GM19238 (cell line): ENCODE measurements around the gene RPL37A.

Source experiments
- DNase-seq: peaks from one replicate; pipeline ENCODE4 v3.0.0; 2011; ENCODE audit warnings: low spot score; ENCODE audit not compliant: insufficient read length

The RPL37A gene

GRCh38 chr2:216498379-216499352 lies at the start of gene RPL37A:
RPL37A (plus strand) TSS chr2:216498844; CDS start chr2:216498875, 31 bp downstream.
- DNase-seq, result peak; percentile 82

DNA sequence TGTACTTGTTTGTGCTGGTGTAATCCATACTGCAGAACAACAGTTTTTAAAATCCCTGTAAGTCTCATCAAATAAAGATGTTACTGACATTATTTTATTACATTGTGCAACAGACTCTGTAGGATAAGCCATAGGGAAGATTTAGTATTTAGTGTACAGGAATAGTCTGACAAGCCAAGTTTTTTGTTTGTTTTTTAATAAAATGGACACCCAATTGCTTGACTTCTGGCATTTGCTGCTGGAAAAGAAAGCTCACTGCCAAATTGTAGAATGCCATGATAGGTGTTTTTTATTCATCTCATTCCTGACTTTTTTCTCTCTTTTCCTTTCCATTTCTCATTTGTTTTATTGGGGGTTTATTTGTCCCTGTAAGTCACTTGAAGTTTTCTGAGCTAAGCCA lies 48.3 kb upstream of the RPL37A start:
- DNase-seq, result no peak

DNA sequence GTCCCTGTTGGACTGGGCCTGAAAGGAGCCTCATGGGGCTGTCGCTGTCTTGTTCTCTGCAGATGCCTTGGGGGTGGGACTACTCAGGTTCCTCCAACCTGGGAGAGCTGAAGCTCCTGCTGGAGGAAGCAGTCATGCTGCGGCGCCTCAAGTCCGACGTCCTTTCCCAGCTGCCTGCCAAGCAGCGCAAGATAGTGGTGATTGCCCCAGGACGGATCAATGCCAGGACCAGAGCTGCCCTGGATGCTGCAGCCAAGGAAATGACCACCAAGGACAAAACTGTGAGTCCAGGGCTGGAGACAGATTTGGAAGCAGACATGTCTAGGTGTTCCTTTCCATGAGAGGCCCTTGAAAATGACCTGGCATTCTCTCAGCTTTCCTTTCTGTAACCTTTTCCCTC lies 47.9 kb upstream of the RPL37A start:
- DNase-seq, result no peak

GRCh38 chr2:216453955-216454614 lies 44.6 kb upstream of the RPL37A start:
- DNase-seq, result no peak

DNA sequence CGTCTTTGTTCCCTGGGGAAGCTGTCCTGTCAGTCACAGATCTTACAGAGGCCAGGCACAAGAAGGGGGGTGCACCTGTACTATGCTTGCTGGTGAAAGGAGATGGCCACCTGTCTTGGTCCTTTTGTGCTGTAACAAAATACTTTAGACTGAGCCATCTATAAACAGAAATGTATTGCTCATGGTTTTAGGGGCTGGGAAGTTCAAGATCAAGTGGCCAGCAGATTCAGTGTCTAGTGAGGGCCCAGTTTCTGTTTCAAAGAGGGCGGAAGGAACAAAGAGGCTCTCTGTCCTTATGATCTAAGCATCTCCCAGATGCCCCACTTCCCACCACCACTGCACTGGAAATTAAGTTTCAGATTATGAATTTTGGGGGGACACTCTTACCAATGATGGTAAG lies 35.5 kb upstream of the RPL37A start:
- no peak for DNase-seq

DNA sequence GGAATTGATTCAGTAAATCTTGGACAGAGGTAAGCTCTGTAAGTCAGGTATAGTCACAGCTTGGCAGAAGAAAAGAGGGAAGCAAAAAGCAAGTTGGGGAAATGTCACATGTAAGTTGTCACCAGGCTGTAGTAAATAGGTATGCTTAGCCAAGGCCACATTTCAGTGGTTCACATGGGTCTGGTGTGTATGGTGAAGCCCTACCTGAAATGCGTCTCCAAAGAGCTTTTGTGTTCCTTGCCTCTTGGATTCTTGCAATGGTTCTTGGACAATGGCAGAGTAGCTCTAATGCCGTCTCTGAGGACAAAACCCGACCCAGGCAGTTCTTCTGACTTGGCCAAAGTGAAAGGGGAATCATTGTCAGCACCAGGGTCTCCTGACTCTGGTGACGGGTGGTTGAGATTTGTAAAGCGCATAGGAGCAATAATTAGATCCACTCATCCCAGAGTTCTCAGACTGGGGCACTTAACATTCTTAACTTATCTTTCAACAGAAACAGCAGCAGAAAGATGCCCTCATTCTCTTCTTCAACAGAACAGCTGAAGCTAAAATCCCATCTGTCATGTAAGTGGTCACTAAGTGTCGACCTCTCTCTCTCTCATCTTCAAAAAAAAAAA lies 34.4 kb upstream of the RPL37A start:
- DNase-seq, result no peak

GRCh38 chr2:216465579-216466195 lies 33.0 kb upstream of the RPL37A start:
- no peak for DNase-seq

GRCh38 chr2:216467845-216468244 lies 30.8 kb upstream of the RPL37A start:
- no peak for DNase-seq

DNA sequence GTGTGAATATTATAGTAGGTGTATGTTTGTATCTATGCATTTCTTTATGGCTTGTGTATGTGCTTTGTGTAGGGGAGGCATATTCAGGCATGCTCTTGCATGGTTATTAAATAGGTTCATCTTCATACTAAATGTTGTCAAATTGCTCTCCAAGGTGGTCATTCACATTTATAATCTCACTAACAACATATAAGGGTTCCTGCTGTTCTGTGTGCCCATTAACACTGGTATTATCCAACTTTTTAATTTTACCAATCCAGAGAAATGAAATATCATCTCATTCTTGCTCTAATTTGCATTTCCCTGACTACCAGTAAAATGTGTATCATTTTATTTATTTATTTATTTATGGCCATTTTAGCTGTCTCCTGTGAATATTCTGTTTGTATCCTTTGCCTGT lies 29.0 kb upstream of the RPL37A start:
- DNase-seq, result no peak

- no peak for DNase-seq
These were observed 25.5 kb upstream of the RPL37A start for GRCh38 chr2:216473187-216473586.

DNA sequence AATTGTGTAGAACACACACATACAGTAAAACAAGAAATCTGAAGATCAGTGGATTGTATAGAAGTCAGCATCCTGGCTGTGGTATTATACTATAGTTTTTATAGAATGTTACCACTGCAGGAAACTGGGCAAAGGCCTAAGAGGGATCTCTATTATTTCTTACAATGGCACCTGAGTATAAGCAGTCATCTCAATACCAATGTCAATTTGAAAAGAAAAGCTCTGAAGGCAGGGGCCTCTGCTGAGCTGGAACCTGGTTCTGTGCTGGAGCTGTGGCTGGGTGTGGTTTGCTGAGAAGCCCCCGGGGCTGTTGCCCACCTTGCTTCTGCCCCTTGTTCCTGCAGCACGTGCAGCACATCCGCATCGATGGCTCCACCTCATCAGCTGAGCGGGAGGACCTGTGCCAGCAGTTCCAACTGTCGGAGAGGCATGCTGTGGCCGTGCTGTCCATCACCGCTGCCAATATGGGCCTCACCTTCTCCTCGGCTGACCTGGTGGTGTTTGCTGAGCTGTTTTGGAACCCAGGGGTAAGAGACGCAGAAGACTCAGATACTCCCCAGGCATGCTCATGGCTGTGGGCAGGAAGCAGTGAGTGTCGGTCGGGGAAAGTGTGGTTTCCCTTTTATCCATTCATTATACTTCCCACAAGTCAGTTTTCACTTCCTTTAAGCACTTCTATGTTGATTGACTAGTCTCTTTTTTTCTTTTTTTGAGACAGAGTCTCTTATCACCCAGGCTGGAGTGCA lies 23.5 kb upstream of the RPL37A start:
- peak; percentile 23 for DNase-seq

DNA sequence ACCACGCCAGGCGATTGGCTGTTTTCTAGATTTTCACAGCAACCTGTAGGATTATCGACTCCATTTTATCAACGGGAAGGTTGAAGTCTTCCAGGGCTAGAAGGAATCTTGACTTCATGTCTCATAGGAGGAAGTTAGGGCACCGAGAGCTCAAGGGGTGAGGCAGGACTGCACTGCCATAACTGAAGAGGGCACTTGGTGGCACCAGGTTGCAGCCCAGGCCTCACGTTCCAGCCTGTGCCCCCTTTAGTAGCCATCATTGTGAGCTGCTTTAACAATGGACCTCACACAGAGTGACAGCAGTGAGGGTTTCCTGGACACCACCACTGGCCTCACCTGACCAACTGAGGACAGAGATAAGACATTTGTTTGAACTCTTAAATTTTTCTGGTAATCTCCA lies 22.9 kb upstream of the RPL37A start:
- DNase-seq, result no peak

GRCh38 chr2:216477283-216478035 lies 21.2 kb upstream of the RPL37A start:
- DNase-seq, result no peak

DNA sequence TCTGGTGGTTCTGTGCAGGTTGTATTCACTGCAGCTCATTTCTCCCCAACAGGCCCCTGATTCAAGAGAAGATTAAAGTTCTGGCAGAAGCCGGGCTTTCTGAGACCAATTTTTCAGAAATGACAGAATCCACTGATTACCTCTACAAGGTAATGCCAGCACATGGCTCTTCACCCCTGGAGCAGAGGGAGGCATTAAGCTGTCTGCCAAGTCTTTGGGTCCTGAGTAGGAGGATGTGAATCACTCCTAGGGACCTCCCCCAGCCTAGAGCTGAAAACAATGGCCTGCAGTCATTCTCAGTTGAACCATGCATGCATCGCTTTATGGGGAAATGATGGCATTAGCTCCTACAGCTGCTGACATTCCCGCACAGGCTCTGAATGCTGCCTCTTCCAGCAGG lies 20.5 kb upstream of the RPL37A start:
- DNase-seq, result no peak

DNA sequence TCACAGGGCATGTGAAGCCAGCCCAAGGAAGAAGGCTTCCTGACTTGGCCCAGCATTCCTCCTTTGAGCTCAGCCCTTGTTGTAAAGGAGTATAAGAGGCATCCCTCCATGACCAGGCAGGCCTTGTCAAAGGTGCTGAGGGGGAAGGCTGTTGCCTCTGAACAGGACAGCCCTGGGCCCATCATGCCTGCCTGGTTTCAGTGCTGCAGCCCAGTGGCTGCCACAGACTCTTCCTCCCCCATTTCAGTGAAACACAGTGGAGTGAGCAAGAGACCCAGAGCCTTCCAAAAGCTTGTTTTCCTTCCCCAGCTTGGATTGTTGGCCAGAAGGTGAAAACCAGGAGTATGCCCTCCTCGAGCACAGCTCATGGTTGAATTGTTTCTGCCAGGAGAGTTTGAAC lies 19.9 kb upstream of the RPL37A start:
- DNase-seq, result no peak

DNA sequence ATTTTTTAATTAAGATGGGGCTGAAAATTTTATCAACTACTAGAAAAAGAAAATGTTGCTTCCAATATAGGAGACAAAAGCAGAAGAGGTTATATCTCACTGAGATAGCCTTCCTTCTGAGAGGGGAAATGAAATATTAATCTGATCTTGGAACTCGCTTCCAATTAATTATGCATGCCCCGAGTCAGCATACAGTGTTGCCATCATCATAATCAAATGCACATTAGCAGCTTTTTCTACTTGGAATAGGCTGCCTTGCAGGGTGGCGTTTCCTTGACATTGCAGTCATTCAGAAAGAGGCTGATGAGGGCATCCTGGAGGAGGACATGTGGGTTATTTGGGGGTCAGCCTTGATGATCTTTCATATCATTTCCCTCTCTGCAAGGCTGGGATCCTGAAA lies 18.4 kb upstream of the RPL37A start:
- no peak for DNase-seq

DNA sequence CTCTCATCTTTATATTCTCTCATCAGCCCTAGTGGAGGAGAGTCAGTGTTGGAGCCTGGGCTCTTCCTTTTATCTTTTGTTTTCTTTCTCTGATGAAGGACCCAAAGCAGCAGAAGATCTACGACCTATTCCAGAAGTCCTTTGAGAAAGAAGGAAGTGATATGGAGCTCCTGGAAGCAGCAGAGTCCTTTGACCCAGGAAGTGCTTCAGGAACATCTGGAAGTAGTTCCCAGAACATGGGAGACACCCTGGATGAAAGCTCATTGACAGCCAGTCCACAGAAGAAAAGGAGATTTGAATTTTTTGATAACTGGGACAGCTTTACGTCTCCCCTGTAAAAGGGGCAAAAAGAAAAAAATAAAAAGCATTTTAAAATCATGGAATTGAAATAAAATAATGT lies 16.0 kb upstream of the RPL37A start:
- no peak for DNase-seq

DNA sequence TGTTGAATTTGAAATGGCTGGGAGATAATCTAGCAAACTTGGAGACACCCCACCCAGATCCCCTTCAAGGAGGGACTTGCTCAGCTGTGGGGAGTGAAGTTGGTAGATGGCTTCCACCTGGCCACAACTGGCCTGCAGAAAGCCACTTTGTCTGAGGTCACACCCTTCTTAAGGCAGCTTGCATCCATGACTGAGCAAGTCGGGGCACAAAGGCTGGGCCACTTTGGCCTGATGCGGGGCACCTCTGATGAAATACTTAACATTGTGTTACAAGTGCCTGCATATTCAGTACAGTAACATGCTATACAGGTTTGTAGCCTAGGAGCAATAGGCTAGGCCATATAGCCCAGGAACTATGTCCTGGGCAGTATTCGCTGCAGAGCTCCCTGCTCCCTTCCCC lies 13.4 kb upstream of the RPL37A start:
- no peak for DNase-seq

DNA sequence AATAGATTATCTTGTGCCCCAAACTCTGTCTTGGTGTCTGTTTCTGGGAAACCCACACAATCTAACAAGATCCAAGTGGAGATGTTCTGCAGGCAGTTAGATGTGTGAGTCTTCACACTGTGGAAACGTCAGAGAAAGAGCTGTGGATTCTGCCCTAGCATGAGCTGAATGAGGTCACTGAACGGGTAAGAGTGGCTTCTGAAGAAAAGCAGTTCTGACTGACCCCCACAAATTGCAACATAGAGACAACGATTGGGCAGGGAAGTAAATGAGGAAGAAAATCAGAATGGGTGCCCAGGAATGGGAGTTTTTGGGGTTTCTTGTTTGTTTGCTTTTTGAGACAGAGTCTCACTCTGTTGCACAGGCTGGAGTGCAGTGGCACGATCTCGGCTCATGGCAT lies 12.9 kb upstream of the RPL37A start:
- no peak for DNase-seq

DNA sequence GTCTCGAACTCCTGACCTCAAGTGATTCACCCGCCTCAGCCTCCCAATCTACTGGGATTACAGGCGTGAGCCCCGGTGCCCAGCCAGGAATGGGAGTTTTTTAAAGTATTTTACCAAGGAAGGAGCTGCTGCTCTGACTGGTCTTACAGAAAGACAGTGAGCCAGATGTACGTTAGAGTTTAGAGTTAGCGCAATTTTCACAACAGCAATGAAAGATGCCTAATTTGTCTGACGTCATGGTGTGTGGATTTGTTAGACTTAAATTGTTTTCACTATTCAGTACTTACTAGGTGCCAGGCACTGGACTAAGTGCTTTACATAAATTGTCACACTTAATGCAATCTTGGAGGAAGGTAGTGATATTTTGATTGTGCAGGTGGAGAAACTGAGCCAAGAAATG lies 12.4 kb upstream of the RPL37A start:
- DNase-seq, result no peak
